SKM-1 treated with dmso at 0.1 percent for 144 hours (cell line): ENCODE results near the gene NR1I3.
"Not testable (repeated sequence)": the region's sequence is repeated elsewhere in the genome, so short reads cannot be mapped to it uniquely, and the experiment has no call there.

Experiments used
- DNase-seq: peaks from one replicate; lab custom pipeline; 2025; ENCODE audit not compliant: unreplicated experiment; lab: John Stamatoyannopoulos, UW

The NR1I3 gene, protein sequence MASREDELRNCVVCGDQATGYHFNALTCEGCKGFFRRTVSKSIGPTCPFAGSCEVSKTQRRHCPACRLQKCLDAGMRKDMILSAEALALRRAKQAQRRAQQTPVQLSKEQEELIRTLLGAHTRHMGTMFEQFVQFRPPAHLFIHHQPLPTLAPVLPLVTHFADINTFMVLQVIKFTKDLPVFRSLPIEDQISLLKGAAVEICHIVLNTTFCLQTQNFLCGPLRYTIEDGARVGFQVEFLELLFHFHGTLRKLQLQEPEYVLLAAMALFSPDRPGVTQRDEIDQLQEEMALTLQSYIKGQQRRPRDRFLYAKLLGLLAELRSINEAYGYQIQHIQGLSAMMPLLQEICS

DNA sequence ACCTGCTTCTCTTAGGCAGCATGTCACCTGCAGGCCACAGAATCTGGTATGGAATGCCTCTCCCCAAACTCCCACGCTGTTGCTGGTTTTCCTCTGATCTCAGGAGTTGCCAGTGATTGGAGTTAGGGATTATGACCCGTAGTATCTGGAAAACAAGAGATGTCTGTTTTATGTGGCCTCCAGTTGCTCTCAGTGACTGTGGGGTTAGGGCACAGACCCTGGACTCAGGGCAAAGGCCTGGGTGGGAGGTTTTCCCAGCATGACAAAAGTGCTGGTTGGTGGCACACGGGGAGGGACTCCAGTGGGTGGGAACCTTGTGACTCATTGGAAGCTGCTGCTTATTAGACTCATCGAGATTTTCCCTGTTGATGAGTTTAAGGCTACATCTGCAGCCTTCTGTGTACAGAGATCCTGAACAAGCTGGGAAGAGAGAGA lies at the start of gene NR1I3:
Gene NR1I3, minus strand, starts transcription at position 165 of the 435 bp plus-strand sequence. CDS start 1,638 bp downstream, outside the sequence.
- no peak for DNase-seq

- DNase-seq = no peak
These were observed 49.6 kb upstream of the NR1I3 start for GRCh38 chr1:161287482-161288054.

DNA sequence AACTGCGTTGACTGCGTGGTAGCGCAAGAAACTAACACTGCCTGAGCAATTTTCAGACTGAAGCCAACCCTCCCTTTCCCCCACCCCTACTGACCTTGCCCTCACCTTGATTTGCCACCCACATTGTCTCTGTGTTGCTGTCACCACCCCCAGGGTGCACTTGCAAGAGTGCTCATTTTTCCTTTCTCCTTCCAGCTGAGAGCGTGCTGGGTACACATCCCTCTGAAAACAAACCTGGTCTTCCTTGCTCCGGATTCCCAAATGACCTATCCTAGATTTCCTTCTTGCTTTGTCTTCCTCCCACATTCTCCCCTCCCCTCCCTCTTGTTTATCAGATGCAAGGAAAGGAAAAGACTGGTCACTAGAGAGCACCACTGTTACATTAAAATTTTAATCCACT lies 47.5 kb upstream of the NR1I3 start:
- no peak for DNase-seq

GRCh38 chr1:161285113-161285512 lies 47.1 kb upstream of the NR1I3 start:
- DNase-seq = no peak

- no peak for DNase-seq
These were observed 45.0 kb upstream of the NR1I3 start for GRCh38 chr1:161282991-161283390.

DNA sequence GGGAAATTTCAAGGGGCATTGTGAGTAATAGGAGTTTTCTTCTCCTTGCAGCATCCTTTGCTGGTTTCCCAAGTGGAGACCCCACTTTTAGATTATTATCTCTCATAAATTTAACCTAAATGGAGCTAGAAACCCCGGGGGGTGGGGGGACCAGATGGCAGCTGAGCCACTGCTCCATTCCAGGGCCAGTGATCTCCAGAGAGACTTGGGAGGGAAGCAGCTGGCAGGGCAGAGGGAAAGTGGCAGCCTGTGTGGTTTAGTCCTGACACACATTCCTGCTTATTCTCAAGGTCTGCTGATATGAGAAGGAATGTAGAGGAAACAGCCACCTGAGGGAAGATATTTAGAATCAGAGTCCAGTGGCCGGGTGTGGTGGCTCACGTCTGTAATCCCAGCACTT lies 36.9 kb upstream of the NR1I3 start:
- DNase-seq = no peak

- no peak for DNase-seq
These were observed 35.4 kb upstream of the NR1I3 start for GRCh38 chr1:161273402-161273801.

- peak; percentile 83 for DNase-seq
These were observed 29.3 kb upstream of the NR1I3 start for GRCh38 chr1:161267321-161267720.

DNA sequence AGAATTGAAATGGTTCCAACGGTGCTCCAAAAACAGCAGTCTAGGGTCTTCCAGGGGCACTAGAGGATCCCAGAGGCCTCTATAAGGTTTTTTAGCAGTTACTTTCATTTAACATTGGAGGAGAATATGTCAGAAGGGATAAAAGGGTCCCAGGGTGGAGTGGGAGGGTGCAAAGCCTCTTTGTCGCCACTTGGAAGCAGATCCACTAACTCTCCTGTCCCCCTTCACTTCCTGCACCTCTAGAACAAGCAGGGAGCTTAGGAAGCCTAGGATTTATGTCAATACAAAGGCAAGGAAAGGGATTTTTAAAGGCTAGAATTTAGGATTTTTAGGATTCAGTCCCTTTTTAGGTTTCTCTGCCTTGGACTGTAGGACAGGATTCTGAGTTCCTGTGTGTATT lies 28.8 kb upstream of the NR1I3 start:
- DNase-seq = no peak

DNA sequence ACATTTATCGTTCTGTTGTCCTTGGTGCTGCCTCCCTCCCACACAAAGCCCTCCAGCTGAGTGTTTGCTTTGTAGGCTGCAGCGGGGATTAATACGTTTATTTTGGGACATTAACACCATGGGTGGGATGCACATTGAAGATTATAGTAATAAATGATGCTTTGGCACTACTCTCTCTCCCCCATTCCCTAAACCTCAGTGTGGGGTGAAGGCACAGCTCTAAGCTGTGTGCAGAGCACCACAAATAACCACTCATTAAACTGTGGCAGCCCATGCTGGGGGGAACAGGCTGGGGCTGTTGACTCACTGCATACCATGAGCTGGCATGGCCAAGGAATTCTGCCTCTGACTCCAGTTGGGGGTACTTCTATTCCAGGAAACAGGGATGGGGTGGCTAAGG lies 28.2 kb upstream of the NR1I3 start:
- no peak for DNase-seq

DNA sequence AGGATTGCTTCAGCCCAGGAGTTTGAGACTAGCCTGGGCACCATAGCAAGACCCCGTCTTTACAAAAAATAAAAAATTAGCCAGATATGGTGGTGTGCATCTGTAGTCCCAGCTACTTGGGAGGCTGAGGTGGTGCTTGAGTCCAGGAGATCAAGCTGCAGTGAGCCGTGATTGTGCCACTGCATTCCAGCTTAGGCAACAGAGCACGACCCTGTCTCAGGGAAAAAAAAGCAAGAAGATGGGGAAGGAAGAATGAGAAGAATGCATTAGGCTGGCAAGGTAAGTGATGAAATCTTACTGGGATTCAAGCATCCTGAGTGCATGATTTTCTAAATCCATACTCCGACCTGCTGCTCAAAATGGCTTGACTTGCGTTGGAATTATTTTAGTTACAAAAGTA lies 27.3 kb upstream of the NR1I3 start:
- DNase-seq = no peak

- DNase-seq = no peak
These were observed 23.5 kb upstream of the NR1I3 start for GRCh38 chr1:161261261-161262235.

GRCh38 chr1:161260376-161261260 lies 22.6 kb upstream of the NR1I3 start:
- no peak for DNase-seq

GRCh38 chr1:161259765-161260164 lies 21.8 kb upstream of the NR1I3 start:
- no peak for DNase-seq

DNA sequence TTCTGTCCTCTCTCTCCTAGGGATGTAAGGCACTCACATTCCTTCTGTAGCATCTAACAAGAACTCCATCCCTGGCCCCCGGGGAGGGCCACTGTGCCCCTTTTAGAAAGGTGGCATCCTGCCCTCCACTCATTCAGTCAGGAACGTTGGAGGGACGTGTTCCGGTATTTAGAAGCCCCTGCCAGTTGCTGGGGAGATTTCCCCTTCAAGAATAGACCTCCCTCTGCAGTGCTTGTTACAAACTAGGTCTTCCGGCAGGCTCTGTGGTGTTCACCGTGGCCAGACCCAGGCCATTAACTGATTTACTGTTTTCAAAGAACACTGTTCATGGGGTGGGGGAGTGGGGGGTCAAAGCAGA lies 21.3 kb upstream of the NR1I3 start:
- DNase-seq = no peak

DNA sequence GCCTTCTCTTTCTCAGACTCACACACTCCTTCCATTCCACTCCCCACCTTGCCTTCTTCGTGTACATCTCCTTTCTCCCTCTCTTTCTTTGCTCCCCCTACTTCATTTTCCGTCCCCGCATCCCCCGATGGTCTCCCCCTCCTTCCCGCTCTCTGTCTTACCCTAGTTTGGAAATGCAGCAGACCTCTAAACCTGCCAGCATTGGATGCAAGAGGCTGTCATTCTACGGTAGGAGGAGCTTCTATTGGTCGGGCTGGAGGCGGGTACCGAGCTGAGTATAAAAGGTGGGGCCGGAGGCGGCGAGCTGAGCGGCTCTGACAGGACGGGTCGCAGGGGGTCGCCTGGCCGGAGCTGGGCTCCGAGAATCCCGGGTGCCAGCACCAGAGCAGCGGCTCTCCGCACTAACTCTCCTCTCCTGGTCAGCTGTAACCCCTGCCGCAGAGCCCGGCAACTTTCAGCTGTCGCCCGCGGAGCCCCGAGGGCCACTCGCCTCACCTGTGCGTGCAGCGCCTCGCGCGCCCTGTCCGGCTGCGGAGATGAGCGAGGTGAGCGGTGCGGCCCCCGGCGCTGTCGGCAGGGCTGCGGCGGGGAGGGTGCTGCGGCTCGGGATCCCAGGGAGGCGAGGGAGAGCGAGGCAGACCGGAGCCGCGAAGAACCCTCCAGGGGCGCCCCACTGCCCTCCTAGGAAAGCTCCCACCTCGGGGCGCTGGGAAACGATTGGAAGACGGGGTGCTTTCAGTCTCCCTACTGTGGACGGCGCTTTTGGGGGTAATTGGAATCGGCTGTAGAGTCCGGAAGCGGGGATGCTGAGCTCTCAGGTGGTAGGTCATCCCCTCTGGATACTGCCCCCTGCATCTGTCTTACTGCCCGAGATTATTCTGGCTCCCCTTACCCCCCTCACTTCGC lies 20.7 kb upstream of the NR1I3 start, which contains the start of gene PCP4L1:
Gene PCP4L1, plus strand, starts transcription at position 307 of the 906 bp plus-strand sequence. Its CDS starts 230 bp downstream, at position 537.
- no peak for DNase-seq

- DNase-seq = not testable (repeated sequence)
These were observed 19.1 kb upstream of the NR1I3 start for GRCh38 chr1:161257109-161257508.

DNA sequence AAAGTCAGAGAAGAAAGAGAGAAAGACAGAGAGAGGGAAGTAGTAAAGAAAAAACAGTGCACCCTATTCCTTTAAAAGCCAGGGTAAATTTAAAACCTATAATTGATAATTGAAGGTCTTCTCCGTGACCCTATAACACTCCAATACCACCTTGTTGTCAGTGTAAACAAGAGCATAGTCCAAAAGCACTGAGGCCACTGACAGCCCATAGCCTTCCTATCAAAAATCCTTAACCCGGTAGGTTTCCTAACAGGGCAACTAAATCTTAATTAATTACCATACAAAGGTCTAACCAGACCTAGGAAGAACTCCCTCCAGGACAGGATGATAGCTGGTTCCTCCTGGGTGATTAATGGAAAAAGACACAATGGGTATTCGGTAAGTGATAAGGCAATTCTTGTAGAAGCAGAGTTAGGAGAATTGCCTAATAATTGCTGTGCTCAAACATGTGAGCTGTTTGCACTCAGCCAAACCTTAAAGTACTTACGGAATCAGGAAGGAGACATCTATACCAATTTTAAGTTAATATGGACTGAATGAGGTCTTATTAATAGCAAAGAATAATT lies 18.0 kb upstream of the NR1I3 start:
- DNase-seq = not testable (repeated sequence)

DNA sequence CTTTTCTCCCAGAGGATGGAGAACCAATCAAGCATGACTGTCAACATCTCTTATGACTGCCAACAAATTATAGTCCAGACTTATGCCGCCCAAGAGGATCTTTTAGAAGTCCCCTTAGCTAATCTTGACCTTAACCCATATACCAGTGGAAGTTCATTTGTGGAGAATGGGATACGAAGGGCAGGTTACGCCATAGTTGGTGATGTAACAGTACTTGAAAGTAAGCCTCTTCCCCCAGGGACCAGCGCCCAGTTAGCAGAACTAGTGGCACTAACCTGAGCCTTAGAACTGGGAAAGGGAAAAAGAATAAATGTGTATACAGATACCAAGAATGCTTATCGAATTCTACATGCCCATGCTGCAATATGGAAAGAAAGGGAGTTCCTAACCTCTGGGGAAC lies 17.3 kb upstream of the NR1I3 start:
- peak; percentile 21 for DNase-seq
